ENCODE measurements around the gene STRAP. TPM values are rescaled to one million over a fixed set of nuclear protein-coding genes. Genes with fewer than 3 reads are reported as not detected.

Gene STRAP
- total and polyA plus RNA-seq, 10 of the 15 experiments (the other 5 are each of a cell fraction or from before 2014, with no cell fraction given) = 64.3 to 281 (median 119) TPM

DNA sequence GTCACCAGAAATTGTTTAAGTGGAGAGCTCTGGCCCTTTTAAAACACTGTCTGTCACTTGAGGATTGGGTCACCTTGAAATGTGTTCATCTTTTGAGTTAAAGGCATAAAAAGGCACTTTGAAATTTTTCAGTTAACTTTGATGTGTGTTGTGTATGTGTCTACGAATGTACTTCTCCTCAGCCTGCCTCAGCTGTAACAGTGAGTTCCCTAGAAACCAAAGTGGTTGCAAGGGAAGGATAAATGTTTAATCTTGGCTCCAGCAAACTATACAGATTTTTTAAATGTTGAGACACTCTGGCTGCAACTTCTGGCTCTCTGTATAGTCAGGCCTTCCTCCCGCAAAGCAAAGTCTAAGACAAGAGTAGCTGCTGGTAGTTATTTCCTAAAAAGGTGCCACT lies 37.2 kb downstream of the STRAP start:
- WGBS (ENCODE audit: insufficient coverage, insufficient replicate concordance, low lambda C conversion rate, missing lambda C conversion rate) = 94% methylated on average over 2 of the region's 2 CpGs
- BruUV-seq (replicated peaks) = no TSS peak
- in situ Hi-C loops (cut with MboI) = no loop called here

DNA sequence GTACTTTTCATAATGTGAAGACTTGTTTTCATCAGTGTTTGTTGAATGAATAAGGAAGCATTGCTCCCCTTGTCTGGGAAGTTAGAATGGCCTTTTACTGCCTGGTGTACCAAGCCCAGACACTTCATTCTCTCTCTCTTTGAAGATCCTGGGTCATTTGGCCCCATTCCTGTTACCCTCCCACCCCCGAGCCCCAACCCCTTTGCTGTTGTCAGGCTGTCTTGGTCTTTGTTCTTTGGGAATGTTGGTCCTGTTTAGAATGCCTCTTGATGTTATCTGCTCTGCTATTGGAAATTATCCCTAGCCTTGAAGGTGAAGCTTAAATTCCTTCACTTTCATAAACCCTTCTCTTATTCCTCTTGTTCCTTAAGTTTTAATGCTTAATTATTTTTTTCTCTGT lies 42.8 kb downstream of the STRAP start:
- DNase-seq (ENCODE audit: low read depth, low spot score) (no peak), FAIRE-seq (no peak), ATAC-seq (no peak)
- Histone ChIP-seq H3K4me1 (ENCODE audit: control insufficient read depth, insufficient read depth, low read length) (no peaks in the 10 kb centered on the region), H3K4me3 (no peak overlapping the region), H3K9ac (ENCODE audit: control insufficient read depth, insufficient read depth, low read length) (no peak overlapping the region), H4K20me1 (ENCODE audit: control insufficient read depth, insufficient read depth) (no peaks in the 10 kb centered on the region), H3K36me3 (ENCODE audit: control insufficient read depth in 2 of 2, insufficient read depth in 2 of 2, low read length in 1 of 2) (no peaks in the 10 kb centered on the region), H3K27ac (ENCODE audit: control insufficient read depth, insufficient read depth) (no peak overlapping the region), H3K27me3 (replicated peaks in 1 of 2; ENCODE audit: control insufficient read depth in 2 of 2, insufficient read depth in 2 of 2, low read length in 1 of 2) (no peaks in the 10 kb centered on the region), H3K79me2 (ENCODE audit: control insufficient read depth, insufficient read depth, low read length) (no peaks in the 10 kb centered on the region), H3K4me2 (ENCODE audit: control insufficient read depth, insufficient read depth) (no peak overlapping the region), H2AFZ (ENCODE audit: control insufficient read depth, low read depth, low read length) (no peak overlapping the region), H3K9me3 (replicated peaks; ENCODE audit: control insufficient read depth, insufficient read depth, low read length) (peaks cover 2% of the 10 kb centered on the region; the same call in 2 of the 3 replicates)
- TF ChIP-seq, protein P1, sequence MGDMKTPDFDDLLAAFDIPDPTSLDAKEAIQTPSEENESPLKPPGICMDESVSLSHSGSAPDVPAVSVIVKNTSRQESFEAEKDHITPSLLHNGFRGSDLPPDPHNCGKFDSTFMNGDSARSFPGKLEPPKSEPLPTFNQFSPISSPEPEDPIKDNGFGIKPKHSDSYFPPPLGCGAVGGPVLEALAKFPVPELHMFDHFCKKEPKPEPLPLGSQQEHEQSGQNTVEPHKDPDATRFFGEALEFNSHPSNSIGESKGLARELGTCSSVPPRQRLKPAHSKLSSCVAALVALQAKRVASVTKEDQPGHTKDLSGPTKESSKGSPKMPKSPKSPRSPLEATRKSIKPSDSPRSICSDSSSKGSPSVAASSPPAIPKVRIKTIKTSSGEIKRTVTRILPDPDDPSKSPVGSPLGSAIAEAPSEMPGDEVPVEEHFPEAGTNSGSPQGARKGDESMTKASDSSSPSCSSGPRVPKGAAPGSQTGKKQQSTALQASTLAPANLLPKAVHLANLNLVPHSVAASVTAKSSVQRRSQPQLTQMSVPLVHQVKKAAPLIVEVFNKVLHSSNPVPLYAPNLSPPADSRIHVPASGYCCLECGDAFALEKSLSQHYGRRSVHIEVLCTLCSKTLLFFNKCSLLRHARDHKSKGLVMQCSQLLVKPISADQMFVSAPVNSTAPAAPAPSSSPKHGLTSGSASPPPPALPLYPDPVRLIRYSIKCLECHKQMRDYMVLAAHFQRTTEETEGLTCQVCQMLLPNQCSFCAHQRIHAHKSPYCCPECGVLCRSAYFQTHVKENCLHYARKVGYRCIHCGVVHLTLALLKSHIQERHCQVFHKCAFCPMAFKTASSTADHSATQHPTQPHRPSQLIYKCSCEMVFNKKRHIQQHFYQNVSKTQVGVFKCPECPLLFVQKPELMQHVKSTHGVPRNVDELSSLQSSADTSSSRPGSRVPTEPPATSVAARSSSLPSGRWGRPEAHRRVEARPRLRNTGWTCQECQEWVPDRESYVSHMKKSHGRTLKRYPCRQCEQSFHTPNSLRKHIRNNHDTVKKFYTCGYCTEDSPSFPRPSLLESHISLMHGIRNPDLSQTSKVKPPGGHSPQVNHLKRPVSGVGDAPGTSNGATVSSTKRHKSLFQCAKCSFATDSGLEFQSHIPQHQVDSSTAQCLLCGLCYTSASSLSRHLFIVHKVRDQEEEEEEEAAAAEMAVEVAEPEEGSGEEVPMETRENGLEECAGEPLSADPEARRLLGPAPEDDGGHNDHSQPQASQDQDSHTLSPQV (IDR thresholded peaks at IDR 0.05) = no peak
- TF ChIP-seq, protein P2, sequence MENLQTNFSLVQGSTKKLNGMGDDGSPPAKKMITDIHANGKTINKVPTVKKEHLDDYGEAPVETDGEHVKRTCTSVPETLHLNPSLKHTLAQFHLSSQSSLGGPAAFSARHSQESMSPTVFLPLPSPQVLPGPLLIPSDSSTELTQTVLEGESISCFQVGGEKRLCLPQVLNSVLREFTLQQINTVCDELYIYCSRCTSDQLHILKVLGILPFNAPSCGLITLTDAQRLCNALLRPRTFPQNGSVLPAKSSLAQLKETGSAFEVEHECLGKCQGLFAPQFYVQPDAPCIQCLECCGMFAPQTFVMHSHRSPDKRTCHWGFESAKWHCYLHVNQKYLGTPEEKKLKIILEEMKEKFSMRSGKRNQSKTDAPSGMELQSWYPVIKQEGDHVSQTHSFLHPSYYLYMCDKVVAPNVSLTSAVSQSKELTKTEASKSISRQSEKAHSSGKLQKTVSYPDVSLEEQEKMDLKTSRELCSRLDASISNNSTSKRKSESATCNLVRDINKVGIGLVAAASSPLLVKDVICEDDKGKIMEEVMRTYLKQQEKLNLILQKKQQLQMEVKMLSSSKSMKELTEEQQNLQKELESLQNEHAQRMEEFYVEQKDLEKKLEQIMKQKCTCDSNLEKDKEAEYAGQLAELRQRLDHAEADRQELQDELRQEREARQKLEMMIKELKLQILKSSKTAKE (IDR thresholded peaks at IDR 0.05; ENCODE audit: low read depth, poor library complexity, severe bottlenecking) = no peak
- no peak for TF ChIP-seq CREM (IDR thresholded peaks at IDR 0.05; ENCODE audit: low read depth)
- BruUV-seq (replicated peaks) = no TSS peak
- 90% methylated on average over 1 of the region's 1 CpG for WGBS (ENCODE audit: insufficient coverage, insufficient replicate concordance, low lambda C conversion rate, missing lambda C conversion rate)
- ChIA-PET POLR2A (interaction anchor here (0.6 kb wide), 1 partner anchor 14 kb away, joined by 4 read pairs; no protein-coding TSS in a partner anchor), CTCF (no interaction called here), RAD21 (ENCODE audit: unreplicated experiment) (no interaction called here), SMC1A (ENCODE audit: uncharacterized antibody, unreplicated experiment) (interaction anchor here (1.0 to 1.2 kb wide), 2 partner anchors 10 to 12 kb away, joined by 3 to 4 read pairs; no protein-coding TSS in a partner anchor)
- intact Hi-C loops (cut with micrococcal nuclease; ENCODE audit: unreplicated experiment) (no loop called here), in situ Hi-C loops (cut with MboI) (no loop called here)

More for the DNA sequence above, 37.2 kb downstream of the STRAP start:
- H3K9me3 ChIP-seq (replicated peaks; ENCODE audit: control insufficient read depth, insufficient read depth, low read length) = no peaks in the 10 kb centered on the region; the same call in 2 of the 3 replicates
- FAIRE-seq (no peak), DNase-seq (ENCODE audit: low read depth, low spot score) (no peak), ATAC-seq (no peak)
- H2AFZ ChIP-seq (ENCODE audit: control insufficient read depth, low read depth, low read length) = no peak overlapping the region
- TF ChIP-seq FOXM1 (IDR thresholded peaks at IDR 0.05; ENCODE audit: low read depth, low read length) (no peak), IKZF1 (conservative IDR thresholded peaks at IDR 0.05) (no peak), HDAC6 (IDR thresholded peaks at IDR 0.05; ENCODE audit: unreplicated experiment) (no peak), JUND (IDR thresholded peaks at IDR 0.05; ENCODE audit: low read depth, low read length) (no peak), SPI1 (IDR thresholded peaks at IDR 0.05; ENCODE audit: borderline replicate concordance, insufficient read depth, low read depth, low read length) (no peak), CREB1 (IDR thresholded peaks at IDR 0.05; ENCODE audit: low read depth) (no peak)
- H4K20me1 ChIP-seq (ENCODE audit: control insufficient read depth, insufficient read depth) = no peaks in the 10 kb centered on the region
- no peak overlapping the region for H3K9ac ChIP-seq (ENCODE audit: control insufficient read depth, insufficient read depth, low read length)
- SMC1A ChIA-PET (ENCODE audit: uncharacterized antibody, unreplicated experiment) = interaction anchor here (0.8 kb wide), 1 partner anchor 10 kb away, joined by 3 read pairs; no protein-coding TSS in a partner anchor
- intact Hi-C loops (cut with micrococcal nuclease; ENCODE audit: unreplicated experiment) = no loop called here
- no peak overlapping the region for H3K27ac ChIP-seq (ENCODE audit: control insufficient read depth, insufficient read depth)
- POLR2A ChIA-PET = no interaction called here
- CTCF ChIA-PET = no interaction called here
- no peaks in the 10 kb centered on the region for H3K27me3 ChIP-seq (replicated peaks in 1 of 2; ENCODE audit: control insufficient read depth in 2 of 2, insufficient read depth in 2 of 2, low read length in 1 of 2)
- H3K79me2 ChIP-seq (ENCODE audit: control insufficient read depth, insufficient read depth, low read length) = no peaks in the 10 kb centered on the region
- no peaks in the 10 kb centered on the region for H3K36me3 ChIP-seq (ENCODE audit: control insufficient read depth in 2 of 2, insufficient read depth in 2 of 2, low read length in 1 of 2)
- RAD21 ChIA-PET (ENCODE audit: unreplicated experiment) = no interaction called here
- no peaks in the 10 kb centered on the region for H3K4me1 ChIP-seq (ENCODE audit: control insufficient read depth, insufficient read depth, low read length)
- no peak overlapping the region for H3K4me2 ChIP-seq (ENCODE audit: control insufficient read depth, insufficient read depth)
- H3K4me3 ChIP-seq = no peak overlapping the region

Measured in GM12878 (cell line).